HG02938 (cell line): Measurements from ENCODE around the gene THAP3.
"Not testable (repeated sequence)": the region's sequence is repeated elsewhere in the genome, so short reads cannot be mapped to it uniquely, and the experiment has no call there.

Experiments
- ATAC-seq: cut with Tn5 transposase; IDR thresholded peaks from one replicate; pipeline ENCODE4 v1.9.1; 2021; ENCODE audit warnings: mild to moderate bottlenecking, moderate library complexity; ENCODE audit not compliant: unreplicated experiment

Gene THAP3

GRCh38 chr1:6590046-6590445, 34.6 kb upstream of the THAP3 start:
- no peak for ATAC-seq

- ATAC-seq = no peak
Measured at GRCh38 chr1:6591222-6591621, 33.4 kb upstream of the THAP3 start.

- ATAC-seq = no peak
Measured at GRCh38 chr1:6591644-6592043, 33.0 kb upstream of the THAP3 start.

GRCh38 chr1:6592441-6592840, 32.2 kb upstream of the THAP3 start:
- no peak for ATAC-seq

DNA sequence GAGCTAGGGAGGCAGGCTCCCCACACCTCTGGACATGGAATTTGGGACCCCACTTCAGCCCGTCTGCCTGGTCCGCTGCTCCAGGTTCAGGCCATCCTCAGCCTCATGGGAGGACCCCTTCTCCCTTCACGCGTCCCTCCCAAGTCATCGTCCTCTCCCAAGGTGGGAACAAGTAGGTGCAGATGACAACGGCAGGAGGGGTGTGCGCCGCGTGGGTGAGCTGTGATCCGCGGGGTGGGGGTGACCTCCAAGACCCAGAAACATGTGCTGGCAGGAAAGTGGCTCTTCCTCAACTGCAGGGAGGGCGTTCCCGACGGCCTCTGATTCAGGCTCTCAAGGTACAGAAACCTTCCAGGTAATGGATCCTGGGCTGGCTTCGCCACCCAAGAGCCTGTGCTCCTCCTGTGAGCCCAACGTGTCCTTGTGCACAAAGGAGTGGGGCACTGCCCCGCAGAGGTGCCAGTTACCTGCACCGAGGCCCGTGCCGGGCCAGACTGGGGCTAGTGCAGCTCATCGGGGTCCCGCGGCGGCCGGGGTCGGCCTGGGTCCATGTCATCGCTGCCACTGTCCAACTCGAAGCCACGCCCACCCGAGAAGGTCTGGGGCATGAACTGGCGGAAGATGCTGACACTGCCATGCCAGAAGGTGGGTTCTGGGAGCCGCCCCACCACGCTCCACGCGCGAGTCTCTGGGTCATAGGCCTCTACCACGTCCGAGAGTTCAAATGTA, 31.6 kb upstream of the THAP3 start:
- no peak for ATAC-seq

DNA sequence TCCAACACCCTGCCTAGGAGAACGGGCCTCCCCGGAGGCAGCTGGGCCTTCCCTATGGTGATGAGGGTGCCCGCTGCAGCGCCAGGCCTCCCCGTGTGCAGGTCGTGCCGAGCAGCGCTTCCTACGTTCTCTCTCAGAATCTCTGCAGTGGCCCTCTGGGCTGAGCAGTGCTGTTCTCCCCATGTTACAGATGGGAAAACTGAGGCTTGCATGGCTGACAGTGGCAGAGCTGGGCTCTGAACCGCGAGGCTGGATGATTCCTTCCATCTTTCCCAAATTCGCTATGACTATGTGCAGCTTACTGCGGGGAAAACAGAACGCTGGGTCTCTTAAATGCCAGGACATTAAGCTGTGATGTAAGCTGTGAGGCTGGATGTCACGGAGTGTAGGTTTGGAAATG, 30.9 kb upstream of the THAP3 start:
- ATAC-seq = no peak

DNA sequence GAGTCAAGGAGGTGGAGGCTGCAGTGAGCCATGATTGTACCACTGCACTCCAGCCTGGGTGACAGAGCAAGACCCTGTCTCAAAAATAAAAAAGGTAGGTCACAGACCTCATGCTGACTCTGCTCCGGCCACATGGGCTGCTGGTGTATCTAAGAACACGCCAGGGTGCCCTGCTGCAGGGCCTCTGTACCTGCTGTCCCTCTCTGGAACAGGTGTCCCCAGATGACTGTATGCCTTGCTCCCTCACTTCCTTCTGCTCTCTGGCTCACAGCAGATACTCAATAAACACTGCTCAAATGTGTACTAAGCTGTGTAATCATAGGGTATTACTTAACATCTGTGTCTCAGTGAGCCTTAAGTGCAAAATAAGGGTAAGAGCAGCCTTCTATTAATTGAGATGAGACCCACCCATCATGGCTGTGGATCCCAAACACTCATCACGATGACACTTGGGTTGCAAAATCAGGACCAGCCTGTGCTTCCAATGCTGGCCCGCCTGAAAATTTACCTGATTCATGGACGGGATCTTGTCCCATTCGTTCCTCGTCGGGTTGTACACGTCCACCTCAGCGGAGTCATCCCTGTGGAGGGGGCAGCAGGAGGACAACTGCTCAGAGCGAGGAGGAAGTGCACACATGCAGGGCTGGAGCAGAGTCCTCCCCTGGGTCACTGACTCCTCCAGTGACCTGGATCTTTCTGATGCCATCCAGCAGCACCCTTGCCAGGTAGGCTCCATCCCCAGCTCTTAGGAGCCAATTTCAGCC, 29.5 kb upstream of the THAP3 start:
- ATAC-seq = no peak

- ATAC-seq = no peak
Measured at GRCh38 chr1:6596351-6596750, 28.3 kb upstream of the THAP3 start.

GRCh38 chr1:6596886-6597776, 27.5 kb upstream of the THAP3 start:
- ATAC-seq = no peak

- ATAC-seq = no peak
Measured at GRCh38 chr1:6597777-6598131, 26.9 kb upstream of the THAP3 start.

DNA sequence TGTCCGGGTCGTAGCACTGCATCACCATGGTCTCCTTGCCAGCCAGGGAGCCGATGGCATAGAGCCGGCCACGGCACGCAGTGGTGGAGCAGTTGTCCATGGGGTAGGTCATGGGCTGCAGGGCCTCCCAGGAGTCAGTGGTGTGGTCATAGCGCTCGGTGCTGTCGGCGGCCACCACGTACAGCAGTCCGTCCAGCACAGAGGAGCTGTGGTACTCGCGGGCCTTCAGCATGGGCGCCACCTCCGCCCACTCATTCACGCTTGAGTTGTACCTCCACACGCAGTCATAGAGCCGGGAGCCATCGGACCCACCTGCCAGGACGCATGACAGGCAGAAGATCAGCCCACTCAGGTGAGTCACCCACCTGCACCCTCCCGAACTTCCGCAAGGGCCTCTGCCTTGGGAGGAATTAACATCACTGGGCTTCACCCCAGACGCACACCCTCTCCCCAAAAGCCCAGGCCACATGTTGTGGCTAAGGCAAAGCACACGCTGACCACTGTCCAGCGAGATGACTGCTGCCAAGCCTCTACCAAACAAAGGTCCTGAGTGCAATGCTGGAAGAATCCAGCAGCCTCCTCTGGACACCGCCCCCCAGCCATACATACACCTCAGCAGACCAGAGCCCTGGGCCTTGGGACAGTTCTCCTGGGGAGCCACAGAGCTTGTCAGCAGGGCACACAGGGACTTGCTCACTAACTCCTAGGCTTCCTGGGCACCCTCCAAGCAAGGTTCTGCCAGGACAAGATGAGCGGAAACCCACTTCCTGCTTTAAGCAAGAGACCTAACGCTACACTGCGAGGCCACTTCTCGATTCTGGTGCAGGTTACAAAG, 25.3 kb upstream of the THAP3 start:
- ATAC-seq = no peak

DNA sequence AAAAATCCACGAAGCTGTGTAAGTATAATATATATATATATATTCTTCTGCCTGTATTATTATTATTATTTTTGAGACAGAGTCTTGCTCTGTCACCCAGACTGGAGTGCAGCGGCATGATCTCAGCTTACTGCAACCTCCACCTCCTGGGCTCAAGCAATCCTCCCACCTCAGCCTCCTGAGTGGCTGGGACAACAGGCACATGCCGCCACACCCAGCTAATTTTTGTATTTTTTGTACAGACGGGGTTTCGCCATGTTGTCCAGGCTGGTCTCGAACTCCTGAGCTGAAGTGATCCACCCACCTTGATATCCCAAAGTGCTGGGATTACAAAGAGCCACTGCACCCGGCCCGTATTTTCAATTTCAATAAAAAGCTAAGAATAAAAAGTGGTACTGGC, 24.7 kb upstream of the THAP3 start:
- not testable (repeated sequence) for ATAC-seq

DNA sequence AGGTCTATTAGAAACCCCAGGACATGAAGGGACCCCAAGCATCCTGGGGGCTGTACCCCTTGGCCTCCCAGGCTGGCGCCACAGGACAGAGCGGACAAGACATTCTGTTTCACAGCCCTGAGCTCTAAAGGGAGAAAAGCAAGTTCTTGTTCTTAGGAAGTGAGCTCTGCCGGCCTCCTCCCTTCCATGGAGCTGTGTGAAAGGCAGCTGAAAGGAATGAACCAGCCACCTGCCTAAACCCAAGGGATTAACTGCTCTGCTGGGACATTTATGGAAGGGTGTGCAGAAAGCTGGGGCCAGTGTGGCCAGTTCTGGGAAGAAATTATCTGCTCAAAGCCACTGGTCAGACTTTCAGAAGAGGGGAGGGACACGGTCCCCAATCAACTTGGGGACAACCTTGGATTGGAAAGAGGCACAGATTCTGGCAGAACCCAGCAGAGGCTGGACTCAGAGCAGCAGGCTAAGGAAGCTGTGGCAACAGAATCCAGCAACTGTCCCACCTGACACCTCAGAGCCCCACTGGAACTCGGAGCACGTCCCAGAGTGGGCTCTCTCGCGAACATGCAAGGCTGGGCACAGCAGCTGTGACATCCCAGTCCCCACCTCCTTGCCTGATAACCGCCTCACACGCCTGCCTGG, 24.1 kb upstream of the THAP3 start:
- ATAC-seq = no peak

- peak; percentile 26 for ATAC-seq
Measured at GRCh38 chr1:6601049-6601922, 23.4 kb upstream of the THAP3 start.

DNA sequence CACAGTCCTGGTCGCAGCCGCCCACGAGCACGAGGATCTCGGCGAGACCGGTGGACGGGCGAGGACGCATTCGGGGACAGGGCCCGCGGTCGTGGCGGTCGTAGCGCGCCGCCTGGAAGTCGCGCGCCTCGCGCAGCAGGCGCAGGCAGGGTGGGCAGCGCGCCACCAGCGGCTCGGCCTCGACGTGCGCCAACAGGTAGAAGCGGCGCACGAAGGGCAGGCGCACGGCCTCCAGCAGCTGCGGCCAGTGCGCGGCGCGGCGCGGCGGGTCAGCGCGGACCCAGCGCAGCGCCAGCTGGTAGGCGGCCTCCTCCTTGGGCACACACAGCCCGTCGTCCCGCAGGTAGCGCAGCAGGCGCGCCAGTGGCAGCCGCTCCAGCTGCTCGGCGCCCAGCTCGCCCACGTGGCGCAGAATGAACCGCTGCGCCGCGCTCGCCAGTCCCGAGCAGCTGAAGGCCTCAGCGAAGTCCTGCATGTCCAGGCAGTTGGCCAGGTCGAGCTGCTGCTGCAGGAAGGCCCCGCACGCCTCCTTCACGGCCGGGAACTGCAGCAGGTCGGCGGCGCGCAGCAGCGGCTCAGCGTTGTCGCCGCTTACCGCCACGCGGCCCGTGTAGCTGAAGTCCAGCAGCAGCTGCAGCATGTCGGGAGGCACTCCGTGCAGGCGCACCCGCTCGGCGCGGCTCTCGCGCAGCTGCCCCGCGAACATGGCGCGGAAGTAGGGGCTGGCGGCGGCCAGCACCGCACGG, 22.6 kb upstream of the THAP3 start:
- peak; percentile 34 for ATAC-seq

DNA sequence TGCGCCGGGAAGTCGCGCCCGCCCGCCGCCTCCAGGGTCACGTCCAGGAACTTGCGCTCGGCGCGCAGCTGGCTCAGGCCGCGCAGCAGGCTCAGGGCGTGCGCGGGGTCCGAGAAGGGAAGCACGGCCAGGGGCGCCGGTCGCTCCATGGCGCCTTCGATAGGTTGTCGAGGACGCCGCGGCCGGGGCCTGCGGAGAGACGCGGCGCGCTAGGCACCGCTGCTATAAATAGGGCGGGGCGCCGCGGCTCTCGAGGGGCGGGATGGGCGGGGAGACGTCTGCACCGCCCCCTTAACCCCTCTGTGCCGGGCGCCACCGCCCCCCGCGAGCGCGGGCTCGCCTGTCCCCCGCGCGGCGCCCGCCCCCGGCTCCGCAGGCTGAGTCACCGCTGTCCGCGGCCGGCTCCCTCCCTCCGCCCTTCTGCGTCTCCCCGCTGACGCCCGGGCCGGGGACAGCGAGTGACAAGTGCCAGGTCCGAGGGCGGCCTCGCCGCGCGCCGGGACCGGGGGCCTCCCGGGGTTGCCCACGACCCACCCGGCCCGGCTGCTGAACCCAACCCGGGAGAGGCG, 21.9 kb upstream of the THAP3 start, which contains the start of gene KLHL21:
TSS of gene KLHL21 (minus strand) at position 201 of the 569 bp plus-strand sequence. CDS start at position 149, 52 bp downstream.
- ATAC-seq = peak; percentile 41

DNA sequence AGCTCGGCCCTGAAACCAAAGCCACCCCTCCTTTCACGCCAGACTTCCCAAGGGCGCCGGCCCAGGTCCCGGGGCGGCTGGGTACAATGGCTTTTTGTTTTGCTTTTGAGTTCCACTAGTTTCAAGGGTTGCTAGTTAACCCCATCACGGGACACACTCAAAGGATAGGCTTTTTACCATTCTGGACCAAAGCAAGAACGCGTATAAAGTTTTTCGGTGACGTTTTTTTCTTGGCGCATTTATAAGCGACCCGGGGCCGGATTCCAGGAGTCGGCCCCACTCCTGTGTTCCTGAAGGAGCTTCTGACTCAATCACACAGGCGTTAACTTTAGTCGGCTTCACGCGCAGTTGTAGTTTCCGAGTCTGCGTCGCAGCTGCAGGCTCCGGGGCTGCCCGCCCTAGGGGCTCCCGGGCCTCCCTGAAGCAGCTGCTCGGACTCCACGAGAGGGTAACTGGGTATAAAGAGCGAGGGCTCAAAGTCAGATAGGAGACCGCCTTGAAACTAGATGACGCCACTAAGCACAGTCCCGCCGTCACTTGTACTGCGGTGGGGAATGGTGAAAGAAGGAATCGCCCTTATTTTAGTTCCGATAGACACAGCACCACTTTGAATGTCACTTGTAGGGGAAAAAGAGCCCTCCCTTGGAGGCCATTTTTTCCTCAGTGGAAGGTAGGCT, 21.3 kb upstream of the THAP3 start:
- peak; percentile 29 for ATAC-seq
